Measurements from ENCODE around the gene SPR.

DNA sequence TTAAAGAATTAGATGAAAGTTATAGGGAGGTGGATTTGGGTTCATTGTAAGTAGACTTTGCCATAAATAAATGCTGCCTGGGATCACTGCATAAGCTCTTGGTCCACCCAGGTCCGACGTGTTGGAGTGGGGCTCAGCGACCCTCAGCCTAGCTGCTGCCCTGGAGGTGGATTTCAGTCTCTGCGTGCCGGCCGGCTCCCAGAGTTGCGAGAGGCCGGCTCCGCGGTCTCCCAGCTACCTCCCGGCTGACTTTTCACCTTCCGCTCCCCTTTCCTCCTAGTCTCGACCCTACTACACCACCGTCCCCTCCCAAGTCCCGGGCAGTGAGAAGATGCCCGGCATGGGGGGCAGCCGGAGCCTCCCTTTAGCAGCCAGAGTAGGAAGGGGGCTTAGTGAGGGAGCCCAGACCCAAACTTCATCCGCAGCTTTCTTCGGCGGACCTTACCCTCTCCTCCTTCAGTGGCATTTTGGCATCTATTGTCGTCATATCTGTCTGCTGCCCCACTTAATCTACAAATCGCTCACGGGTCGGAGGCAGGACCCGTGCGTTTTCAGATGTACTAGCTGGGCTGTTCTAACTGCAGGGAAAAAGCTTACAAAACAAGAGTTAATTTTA lies 38.2 kb downstream of the SPR start:
- TF ChIP-seq POLR2AphosphoS5 (IDR thresholded peaks at IDR 0.05; ENCODE audit: low read depth): no peak
- TF ChIP-seq, protein P1, sequence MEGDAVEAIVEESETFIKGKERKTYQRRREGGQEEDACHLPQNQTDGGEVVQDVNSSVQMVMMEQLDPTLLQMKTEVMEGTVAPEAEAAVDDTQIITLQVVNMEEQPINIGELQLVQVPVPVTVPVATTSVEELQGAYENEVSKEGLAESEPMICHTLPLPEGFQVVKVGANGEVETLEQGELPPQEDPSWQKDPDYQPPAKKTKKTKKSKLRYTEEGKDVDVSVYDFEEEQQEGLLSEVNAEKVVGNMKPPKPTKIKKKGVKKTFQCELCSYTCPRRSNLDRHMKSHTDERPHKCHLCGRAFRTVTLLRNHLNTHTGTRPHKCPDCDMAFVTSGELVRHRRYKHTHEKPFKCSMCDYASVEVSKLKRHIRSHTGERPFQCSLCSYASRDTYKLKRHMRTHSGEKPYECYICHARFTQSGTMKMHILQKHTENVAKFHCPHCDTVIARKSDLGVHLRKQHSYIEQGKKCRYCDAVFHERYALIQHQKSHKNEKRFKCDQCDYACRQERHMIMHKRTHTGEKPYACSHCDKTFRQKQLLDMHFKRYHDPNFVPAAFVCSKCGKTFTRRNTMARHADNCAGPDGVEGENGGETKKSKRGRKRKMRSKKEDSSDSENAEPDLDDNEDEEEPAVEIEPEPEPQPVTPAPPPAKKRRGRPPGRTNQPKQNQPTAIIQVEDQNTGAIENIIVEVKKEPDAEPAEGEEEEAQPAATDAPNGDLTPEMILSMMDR (IDR thresholded peaks at IDR 0.05; ENCODE audit: insufficient read depth, low read length): no peak
- TF ChIP-seq GABPA (IDR thresholded peaks at IDR 0.05; ENCODE audit: low read depth): no peak
- TF ChIP-seq, protein P2, sequence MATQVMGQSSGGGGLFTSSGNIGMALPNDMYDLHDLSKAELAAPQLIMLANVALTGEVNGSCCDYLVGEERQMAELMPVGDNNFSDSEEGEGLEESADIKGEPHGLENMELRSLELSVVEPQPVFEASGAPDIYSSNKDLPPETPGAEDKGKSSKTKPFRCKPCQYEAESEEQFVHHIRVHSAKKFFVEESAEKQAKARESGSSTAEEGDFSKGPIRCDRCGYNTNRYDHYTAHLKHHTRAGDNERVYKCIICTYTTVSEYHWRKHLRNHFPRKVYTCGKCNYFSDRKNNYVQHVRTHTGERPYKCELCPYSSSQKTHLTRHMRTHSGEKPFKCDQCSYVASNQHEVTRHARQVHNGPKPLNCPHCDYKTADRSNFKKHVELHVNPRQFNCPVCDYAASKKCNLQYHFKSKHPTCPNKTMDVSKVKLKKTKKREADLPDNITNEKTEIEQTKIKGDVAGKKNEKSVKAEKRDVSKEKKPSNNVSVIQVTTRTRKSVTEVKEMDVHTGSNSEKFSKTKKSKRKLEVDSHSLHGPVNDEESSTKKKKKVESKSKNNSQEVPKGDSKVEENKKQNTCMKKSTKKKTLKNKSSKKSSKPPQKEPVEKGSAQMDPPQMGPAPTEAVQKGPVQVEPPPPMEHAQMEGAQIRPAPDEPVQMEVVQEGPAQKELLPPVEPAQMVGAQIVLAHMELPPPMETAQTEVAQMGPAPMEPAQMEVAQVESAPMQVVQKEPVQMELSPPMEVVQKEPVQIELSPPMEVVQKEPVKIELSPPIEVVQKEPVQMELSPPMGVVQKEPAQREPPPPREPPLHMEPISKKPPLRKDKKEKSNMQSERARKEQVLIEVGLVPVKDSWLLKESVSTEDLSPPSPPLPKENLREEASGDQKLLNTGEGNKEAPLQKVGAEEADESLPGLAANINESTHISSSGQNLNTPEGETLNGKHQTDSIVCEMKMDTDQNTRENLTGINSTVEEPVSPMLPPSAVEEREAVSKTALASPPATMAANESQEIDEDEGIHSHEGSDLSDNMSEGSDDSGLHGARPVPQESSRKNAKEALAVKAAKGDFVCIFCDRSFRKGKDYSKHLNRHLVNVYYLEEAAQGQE (IDR thresholded peaks at IDR 0.05; ENCODE audit: insufficient replicate concordance, low read depth): no peak

All from HL-60 (cell line).